WTC11 (cell line): ENCODE measurements around the gene DDX5. TPM values are rescaled to one million over a fixed set of nuclear protein-coding genes. Genes with fewer than 3 reads are reported as not detected.
"Not testable (repeated sequence)": the region's sequence is repeated elsewhere in the genome, so short reads cannot be mapped to it uniquely, and the experiment has no call there.

Experiments used
- ATAC-seq: fragments of 200-7000 bp; cut with Tn5 transposase; 2 replicates; pipeline ENCODE4 v1.10.0; 2021; ENCODE audit warnings: mild to moderate bottlenecking, moderate library complexity
- CTCF ChIA-PET: fragments of 300-600 bp; sonication (Branson Sonifier 250); formaldehyde crosslinking; loops from one replicate; lab custom pipeline; 2021; ENCODE audit warnings: antibody characterized with exemption; lab: Charles Lee
- POLR2A ChIA-PET: fragments of 350-600 bp; sonication (Branson Sonifier 250); formaldehyde crosslinking; loops from one replicate; lab custom pipeline; 2021; ENCODE audit warnings: antibody characterized with exemption; lab: Charles Lee
- DNase-seq: peaks from one replicate; pipeline ENCODE4 v3.0.0; 2021; ENCODE audit warnings: low spot score
- H3K27ac Mint-ChIP-seq: 2 replicates; pipeline ENCODE4 v1.8.0; 2021; ENCODE audit warnings: mixed read lengths
- H3K27me3 Mint-ChIP-seq: 2 replicates; pipeline ENCODE4 v1.8.0; 2021; ENCODE audit warnings: low read depth, mild to moderate bottlenecking, moderate library complexity, mixed read lengths
- H3K36me3 Mint-ChIP-seq: 2 replicates; pipeline ENCODE4 v1.8.0; 2021; ENCODE audit warnings: mixed read lengths
- H3K4me1 Mint-ChIP-seq: 2 replicates; pipeline ENCODE4 v1.8.0; 2022; ENCODE audit warnings: mixed read lengths
- H3K4me3 Mint-ChIP-seq: 2 replicates; pipeline ENCODE4 v1.8.0; 2021; ENCODE audit warnings: mild to moderate bottlenecking, moderate library complexity, mixed read lengths
- H3K9me3 Mint-ChIP-seq: 2 replicates; pipeline ENCODE4 v1.8.0; 2021; ENCODE audit warnings: mixed read lengths
- ARID4B ChIP-seq: sonication (generic); formaldehyde crosslinking; IDR thresholded peaks from 2 replicates; pipeline ENCODE4 v1.8.0; 2023; ENCODE audit warnings: missing genetic modification reagents, mild to moderate bottlenecking, borderline replicate concordance
- CDX4 ChIP-seq: fragments of 250-450 bp; sonication (Bioruptor Pico); IDR thresholded peaks from 2 replicates; pipeline ENCODE4 v1.9.0; 2021; ENCODE audit warnings: moderate library complexity, mild to moderate bottlenecking, inconsistent platforms, borderline replicate concordance
- FOXK1 ChIP-seq: sonication (generic); formaldehyde crosslinking; IDR thresholded peaks from 2 replicates; pipeline ENCODE4 v1.8.0; 2022; ENCODE audit warnings: mild to moderate bottlenecking, moderate library complexity, missing genetic modification reagents
- FOXP1 ChIP-seq: sonication (generic); formaldehyde crosslinking; IDR thresholded peaks from 2 replicates; pipeline ENCODE4 v1.8.0; 2022; ENCODE audit warnings: missing genetic modification reagents, mild to moderate bottlenecking, moderate library complexity, borderline replicate concordance
- HMGA2 ChIP-seq: fragments of 250-450 bp; sonication (Bioruptor Pico); IDR thresholded peaks from 2 replicates; pipeline ENCODE4 v1.4.0; 2021; ENCODE audit warnings: mild to moderate bottlenecking, moderate library complexity
- NFATC4 ChIP-seq: fragments of 250-450 bp; sonication (Bioruptor Pico); IDR thresholded peaks from 2 replicates; pipeline ENCODE4 v1.9.0; 2021; ENCODE audit warnings: mild to moderate bottlenecking
- NR3C1 ChIP-seq: sonication (generic); formaldehyde crosslinking; conservative IDR thresholded peaks from 2 replicates; pipeline ENCODE4 v1.8.1; 2023; ENCODE audit warnings: low read depth, mild to moderate bottlenecking, missing genetic modification reagents
- SMAD4 ChIP-seq: sonication (generic); formaldehyde crosslinking; IDR thresholded peaks from 2 replicates; pipeline ENCODE4 v1.8.0; 2022; ENCODE audit warnings: mild to moderate bottlenecking, missing genetic modification reagents
- SOX15 ChIP-seq: fragments of 250-450 bp; sonication (Bioruptor Pico); IDR thresholded peaks from 2 replicates; pipeline ENCODE4 v1.9.0; 2021; ENCODE audit warnings: mild to moderate bottlenecking
- USF1 ChIP-seq: sonication (generic); formaldehyde crosslinking; IDR thresholded peaks from 2 replicates; pipeline ENCODE4 v1.8.0; 2022; ENCODE audit warnings: mild to moderate bottlenecking, missing genetic modification reagents
- ZBTB43 ChIP-seq: sonication (generic); formaldehyde crosslinking; IDR thresholded peaks from 2 replicates; pipeline ENCODE4 v1.8.1; 2023; ENCODE audit warnings: mild to moderate bottlenecking, missing genetic modification reagents
- ZNF263 ChIP-seq: sonication (generic); formaldehyde crosslinking; IDR thresholded peaks from 2 replicates; pipeline ENCODE4 v1.8.1; 2022; ENCODE audit warnings: low read depth, mild to moderate bottlenecking, moderate library complexity, missing genetic modification reagents
- ZNF317 ChIP-seq: sonication (generic); formaldehyde crosslinking; IDR thresholded peaks from 2 replicates; pipeline ENCODE4 v1.8.1; 2023; ENCODE audit warnings: low read depth, mild to moderate bottlenecking, moderate library complexity, missing genetic modification reagents, borderline replicate concordance
- ZNF416 ChIP-seq: fragments of 250-450 bp; sonication (Bioruptor Pico); IDR thresholded peaks from 2 replicates; pipeline ENCODE4 v1.9.0; 2021; ENCODE audit warnings: mild to moderate bottlenecking, inconsistent platforms
- total RNA-seq: library from RNA; stranded (reverse); gene quantifications from 3 replicates; pipeline ENCODE4 v1.2.3, GENCODE V29; 2021

DDX5 gene
- total RNA-seq, 1 experiment from 2014 or later: 612 TPM

GRCh38 chr17:64459818-64460217 is 46.3 kb downstream of the DDX5 start:
- H3K4me1 Mint-ChIP-seq, POLR2A ChIA-PET, H3K4me3 Mint-ChIP-seq, ATAC-seq, DNase-seq, H3K27ac Mint-ChIP-seq, H3K27me3 Mint-ChIP-seq, H3K36me3 Mint-ChIP-seq, H3K9me3 Mint-ChIP-seq: not testable (repeated sequence)
- CTCF ChIA-PET: interaction anchor here (1.5 kb wide), 1 partner anchor 41 kb away, joined by 3 read pairs; no protein-coding TSS in a partner anchor
- peak; percentile 90 for TF ChIP-seq HMGA2 (CRISPR knock-in tag)

- ATAC-seq (no peak), DNase-seq (no peak)
- TF ChIP-seq ZNF263 (CRISPR knock-in tag): no peak
- TF ChIP-seq SOX15 (CRISPR knock-in tag): no peak
- TF ChIP-seq NR3C1 (CRISPR knock-in tag): no peak
- no peak for TF ChIP-seq ZNF416
- no peak for TF ChIP-seq ZNF317 (CRISPR knock-in tag)
- no peak for TF ChIP-seq ARID4B (CRISPR knock-in tag)
- no peak for TF ChIP-seq FOXP1
- TF ChIP-seq FOXK1 (CRISPR knock-in tag): no peak
- no peak for TF ChIP-seq SMAD4 (CRISPR knock-in tag)
- Mint-ChIP-seq H3K4me1 (no peaks in the 10 kb centered on the region), H3K36me3 (no peaks in the 10 kb centered on the region), H3K9me3 (no peaks in the 10 kb centered on the region), H3K4me3 (no peak overlapping the region), H3K27ac (no peak overlapping the region; the same call in 1 of the 2 replicates), H3K27me3 (no peaks in the 10 kb centered on the region)
- POLR2A ChIA-PET: no interaction called here
- CTCF ChIA-PET: interaction anchor here (1.5 kb wide), 1 partner anchor 41 kb away, joined by 3 read pairs; no protein-coding TSS in a partner anchor
These were observed 46.8 kb downstream of the DDX5 start for GRCh38 chr17:64459284-64459747.

- H3K9me3 Mint-ChIP-seq: no peaks in the 10 kb centered on the region
- ChIA-PET POLR2A (no interaction called here), CTCF (interaction anchor here (0.6 to 1.5 kb wide), 2 partner anchors 33 to 40 kb away, joined by 3 read pairs; no protein-coding TSS in a partner anchor)
- ATAC-seq: no peak
- H3K4me3 Mint-ChIP-seq: no peak overlapping the region
- H3K27ac Mint-ChIP-seq: no peak overlapping the region
- no peak for DNase-seq
- no peaks in the 10 kb centered on the region for H3K4me1 Mint-ChIP-seq
- no peaks in the 10 kb centered on the region for H3K27me3 Mint-ChIP-seq
- H3K36me3 Mint-ChIP-seq: no peaks in the 10 kb centered on the region
- no peak for TF ChIP-seq ZBTB43 (CRISPR knock-in tag)
- no peak for TF ChIP-seq NFATC4
- no peak for TF ChIP-seq CDX4 (CRISPR knock-in tag)
- no peak for TF ChIP-seq USF1 (CRISPR knock-in tag)
These were observed 47.3 kb downstream of the DDX5 start for GRCh38 chr17:64458756-64459155.
